Measurements from ENCODE around the gene UGT2B11.
"Not testable (repeated sequence)": the region's sequence is repeated elsewhere in the genome, so short reads cannot be mapped to it uniquely, and the experiment has no call there.

DNA sequence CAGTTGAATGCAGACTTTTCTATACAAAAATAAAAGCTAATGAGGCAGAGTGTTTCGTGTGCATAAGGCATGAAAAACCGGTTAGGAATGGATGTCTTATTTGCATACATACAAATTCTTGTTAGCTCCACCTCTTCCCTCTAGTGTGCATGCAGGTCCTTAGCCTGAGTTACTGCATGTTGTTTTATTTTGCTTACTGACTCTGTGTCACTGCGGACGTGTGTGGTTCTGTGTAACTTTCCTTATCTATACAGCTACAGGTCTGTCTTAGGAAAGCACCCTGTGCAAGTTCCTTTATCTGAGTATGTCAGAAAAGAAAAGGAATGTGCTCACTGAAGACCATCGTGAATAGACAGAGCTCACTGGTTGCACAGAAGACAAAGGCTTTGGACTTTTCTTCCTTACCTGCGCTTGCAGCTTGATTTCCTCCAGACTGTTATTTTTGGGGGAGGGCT lies 35.8 kb downstream of the UGT2B11 start:
- TF ChIP-seq, protein P1, sequence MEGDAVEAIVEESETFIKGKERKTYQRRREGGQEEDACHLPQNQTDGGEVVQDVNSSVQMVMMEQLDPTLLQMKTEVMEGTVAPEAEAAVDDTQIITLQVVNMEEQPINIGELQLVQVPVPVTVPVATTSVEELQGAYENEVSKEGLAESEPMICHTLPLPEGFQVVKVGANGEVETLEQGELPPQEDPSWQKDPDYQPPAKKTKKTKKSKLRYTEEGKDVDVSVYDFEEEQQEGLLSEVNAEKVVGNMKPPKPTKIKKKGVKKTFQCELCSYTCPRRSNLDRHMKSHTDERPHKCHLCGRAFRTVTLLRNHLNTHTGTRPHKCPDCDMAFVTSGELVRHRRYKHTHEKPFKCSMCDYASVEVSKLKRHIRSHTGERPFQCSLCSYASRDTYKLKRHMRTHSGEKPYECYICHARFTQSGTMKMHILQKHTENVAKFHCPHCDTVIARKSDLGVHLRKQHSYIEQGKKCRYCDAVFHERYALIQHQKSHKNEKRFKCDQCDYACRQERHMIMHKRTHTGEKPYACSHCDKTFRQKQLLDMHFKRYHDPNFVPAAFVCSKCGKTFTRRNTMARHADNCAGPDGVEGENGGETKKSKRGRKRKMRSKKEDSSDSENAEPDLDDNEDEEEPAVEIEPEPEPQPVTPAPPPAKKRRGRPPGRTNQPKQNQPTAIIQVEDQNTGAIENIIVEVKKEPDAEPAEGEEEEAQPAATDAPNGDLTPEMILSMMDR (optimal IDR thresholded peaks at IDR 0.05 in 1 of 3, IDR thresholded peaks at IDR 0.05 in 1 of 3, conservative IDR thresholded peaks at IDR 0.05 in 1 of 3; ENCODE audit: extremely low read depth in 1 of 3, insufficient read depth in 2 of 3, low read length in 3 of 3), result not testable (repeated sequence)
- not testable (repeated sequence) for TF ChIP-seq EZH2 (IDR thresholded peaks at IDR 0.05; ENCODE audit: low read length)

Measured in keratinocyte (primary cell).